Measurements from ENCODE around the gene VPS37B. TPM values are rescaled to one million over a fixed set of nuclear protein-coding genes. Genes with fewer than 3 reads are reported as not detected.

Gene VPS37B
- total RNA-seq, 1 experiment from 2014 or later: 24.0 TPM

DNA sequence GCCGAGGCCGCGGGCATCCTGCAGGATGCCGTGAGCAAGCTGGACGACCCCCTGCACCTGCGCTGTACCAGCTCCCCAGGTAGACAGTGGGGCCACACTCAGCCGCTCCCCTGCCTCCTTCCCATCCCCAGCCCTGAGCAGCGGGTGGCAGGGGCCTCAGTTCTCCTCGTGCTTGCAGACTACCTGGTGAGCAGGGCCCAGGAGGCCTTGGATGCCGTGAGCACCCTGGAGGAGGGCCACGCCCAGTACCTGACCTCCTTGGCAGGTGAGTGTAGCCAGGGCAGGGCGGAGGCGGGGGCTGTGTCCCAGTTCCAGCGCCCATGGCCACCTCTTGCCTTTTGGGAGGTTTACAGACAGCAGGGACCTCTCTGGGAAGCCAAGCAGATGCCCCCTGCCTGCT lies 37.8 kb downstream of the VPS37B start:
- Mint-ChIP-seq H3K9me3 (ENCODE audit: unreplicated experiment) (no peaks in the 10 kb centered on the region), H3K27ac (ENCODE audit: unreplicated experiment) (no peak overlapping the region), H3K4me1 (ENCODE audit: low read depth, unreplicated experiment) (no peaks in the 10 kb centered on the region), H3K27me3 (ENCODE audit: insufficient read depth, unreplicated experiment) (no peaks in the 10 kb centered on the region), H3K36me3 (ENCODE audit: insufficient read depth, unreplicated experiment) (peaks cover 15% of the 10 kb centered on the region), H3K4me3 (ENCODE audit: unreplicated experiment) (no peak overlapping the region)
- Histone ChIP-seq H3K9me3 (no peaks in the 10 kb centered on the region), H3K4me3 (ENCODE audit: low read depth, low read length) (no peak overlapping the region), H3K4me1 (peaks cover 7% of the 10 kb centered on the region; the same call in 1 of the 2 replicates), H3K27me3 (replicated peaks; ENCODE audit: control insufficient read depth, insufficient read depth, low read length) (no peaks in the 10 kb centered on the region), H3K36me3 (ENCODE audit: control insufficient read depth, insufficient read depth, low read length) (no peaks in the 10 kb centered on the region)
- CTCF ChIA-PET: no interaction called here
- no peak for DNase-seq
- POLR2A ChIA-PET: no interaction called here
- BruUV-seq (replicated peaks): no TSS peak
- intact Hi-C loops (cut with micrococcal nuclease; ENCODE audit: unreplicated experiment): no loop called here
- TF ChIP-seq, protein P1, sequence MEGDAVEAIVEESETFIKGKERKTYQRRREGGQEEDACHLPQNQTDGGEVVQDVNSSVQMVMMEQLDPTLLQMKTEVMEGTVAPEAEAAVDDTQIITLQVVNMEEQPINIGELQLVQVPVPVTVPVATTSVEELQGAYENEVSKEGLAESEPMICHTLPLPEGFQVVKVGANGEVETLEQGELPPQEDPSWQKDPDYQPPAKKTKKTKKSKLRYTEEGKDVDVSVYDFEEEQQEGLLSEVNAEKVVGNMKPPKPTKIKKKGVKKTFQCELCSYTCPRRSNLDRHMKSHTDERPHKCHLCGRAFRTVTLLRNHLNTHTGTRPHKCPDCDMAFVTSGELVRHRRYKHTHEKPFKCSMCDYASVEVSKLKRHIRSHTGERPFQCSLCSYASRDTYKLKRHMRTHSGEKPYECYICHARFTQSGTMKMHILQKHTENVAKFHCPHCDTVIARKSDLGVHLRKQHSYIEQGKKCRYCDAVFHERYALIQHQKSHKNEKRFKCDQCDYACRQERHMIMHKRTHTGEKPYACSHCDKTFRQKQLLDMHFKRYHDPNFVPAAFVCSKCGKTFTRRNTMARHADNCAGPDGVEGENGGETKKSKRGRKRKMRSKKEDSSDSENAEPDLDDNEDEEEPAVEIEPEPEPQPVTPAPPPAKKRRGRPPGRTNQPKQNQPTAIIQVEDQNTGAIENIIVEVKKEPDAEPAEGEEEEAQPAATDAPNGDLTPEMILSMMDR (IDR thresholded peaks at IDR 0.05; ENCODE audit: insufficient read depth in 1 of 2, low read depth in 1 of 2, low read length in 1 of 2, severe bottlenecking in 1 of 2, unreplicated experiment in 1 of 2): no peak

DNA sequence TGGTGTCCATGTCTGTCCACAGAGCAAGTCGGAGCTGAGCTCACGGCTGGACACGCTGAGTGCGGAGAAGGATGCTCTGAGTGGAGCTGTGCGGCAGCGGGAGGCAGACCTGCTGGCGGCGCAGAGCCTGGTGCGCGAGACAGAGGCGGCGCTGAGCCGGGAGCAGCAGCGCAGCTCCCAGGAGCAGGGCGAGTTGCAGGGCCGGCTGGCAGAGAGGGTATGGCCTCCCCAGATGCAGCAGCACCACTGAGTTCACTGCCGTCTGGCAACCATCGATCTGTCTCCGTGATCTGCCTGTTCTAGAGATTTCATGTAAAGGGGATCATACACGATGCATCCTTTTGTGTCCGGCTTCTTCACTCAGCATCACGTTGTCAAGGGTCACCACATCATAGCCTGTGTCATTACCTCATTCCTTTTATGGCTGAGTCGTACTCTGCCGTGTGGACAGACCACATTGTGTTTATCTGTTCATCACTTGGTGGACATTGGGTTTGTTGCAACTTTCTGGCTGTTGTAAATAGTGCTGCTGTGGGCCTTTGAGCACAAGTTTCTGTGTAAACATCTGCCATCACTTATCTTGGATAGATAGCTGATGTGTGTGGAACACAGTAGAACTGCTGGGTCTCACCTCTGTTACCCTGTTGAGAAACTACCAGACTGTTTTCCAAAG lies 38.8 kb downstream of the VPS37B start:
- no peaks in the 10 kb centered on the region for H3K27me3 Mint-ChIP-seq (ENCODE audit: insufficient read depth, unreplicated experiment)
- Histone ChIP-seq H3K9me3 (no peaks in the 10 kb centered on the region), H3K4me1 (peaks cover 6% of the 10 kb centered on the region; the same call in 1 of the 2 replicates), H3K4me3 (ENCODE audit: low read depth, low read length) (no peak overlapping the region), H3K27me3 (replicated peaks; ENCODE audit: control insufficient read depth, insufficient read depth, low read length) (no peaks in the 10 kb centered on the region), H3K36me3 (ENCODE audit: control insufficient read depth, insufficient read depth, low read length) (no peaks in the 10 kb centered on the region)
- intact Hi-C loops (cut with micrococcal nuclease; ENCODE audit: unreplicated experiment): no loop called here
- TF ChIP-seq, protein P1 (IDR thresholded peaks at IDR 0.05; ENCODE audit: insufficient read depth in 1 of 2, low read depth in 1 of 2, low read length in 1 of 2, severe bottlenecking in 1 of 2, unreplicated experiment in 1 of 2): no peak
- POLR2A ChIA-PET: interaction anchor here (0.6 kb wide), 1 partner anchor 118 kb away, joined by 3 read pairs; the partner anchor contains the start of gene OGFOD2
- H3K4me1 Mint-ChIP-seq (ENCODE audit: low read depth, unreplicated experiment): no peaks in the 10 kb centered on the region
- H3K4me3 Mint-ChIP-seq (ENCODE audit: unreplicated experiment): no peak overlapping the region
- no peaks in the 10 kb centered on the region for H3K9me3 Mint-ChIP-seq (ENCODE audit: unreplicated experiment)
- CTCF ChIA-PET: interaction anchor here (0.5 kb wide), 1 partner anchor 913 kb away, joined by 3 read pairs; no protein-coding TSS in a partner anchor
- no TSS peak for BruUV-seq (replicated peaks)
- no peak overlapping the region for H3K27ac Mint-ChIP-seq (ENCODE audit: unreplicated experiment)
- no peak for DNase-seq
- peaks cover 15% of the 10 kb centered on the region for H3K36me3 Mint-ChIP-seq (ENCODE audit: insufficient read depth, unreplicated experiment)

DNA sequence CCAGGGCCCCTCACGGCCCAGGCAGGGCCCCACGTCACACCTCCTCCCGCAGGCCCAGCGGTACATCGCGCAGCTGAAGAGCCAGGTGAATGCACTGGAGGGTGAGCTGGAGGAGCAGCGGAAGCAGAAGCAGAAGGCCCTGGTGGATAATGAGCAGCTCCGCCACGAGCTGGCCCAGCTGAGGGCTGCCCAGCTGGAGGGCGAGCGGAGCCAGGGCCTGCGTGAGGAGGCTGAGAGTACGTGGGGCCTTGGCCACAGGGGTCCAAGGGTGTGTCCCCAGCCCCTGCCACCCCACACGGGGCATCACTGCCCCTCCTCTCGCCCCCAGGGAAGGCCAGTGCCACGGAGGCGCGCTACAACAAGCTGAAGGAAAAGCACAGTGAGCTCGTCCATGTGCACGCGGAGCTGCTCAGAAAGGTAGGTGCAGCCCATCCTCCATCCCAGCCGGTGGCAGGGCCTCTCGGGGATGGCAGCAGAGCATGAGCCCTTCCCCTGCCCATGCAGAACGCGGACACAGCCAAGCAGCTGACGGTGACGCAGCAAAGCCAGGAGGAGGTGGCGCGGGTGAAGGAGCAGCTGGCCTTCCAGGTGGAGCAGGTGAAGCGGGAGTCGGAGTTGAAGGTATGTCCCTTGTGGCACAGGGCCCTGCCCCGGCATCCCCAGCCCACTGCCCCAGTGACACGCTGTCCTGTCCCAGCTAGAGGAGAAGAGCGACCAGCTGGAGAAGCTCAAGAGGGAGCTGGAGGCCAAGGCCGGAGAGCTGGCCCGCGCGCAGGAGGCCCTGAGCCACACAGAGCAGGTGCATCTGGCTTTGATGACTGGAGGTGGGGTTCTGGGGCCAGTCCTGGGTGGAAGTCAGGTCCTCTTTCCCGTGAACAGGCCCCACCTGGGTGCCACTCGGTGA lies 39.7 kb downstream of the VPS37B start:
- Histone ChIP-seq H3K36me3 (ENCODE audit: control insufficient read depth, insufficient read depth, low read length) (no peaks in the 10 kb centered on the region), H3K27me3 (replicated peaks; ENCODE audit: control insufficient read depth, insufficient read depth, low read length) (no peaks in the 10 kb centered on the region), H3K4me3 (ENCODE audit: low read depth, low read length) (no peak overlapping the region), H3K4me1 (peaks cover 6% of the 10 kb centered on the region; the same call in 1 of the 2 replicates), H3K9me3 (no peaks in the 10 kb centered on the region)
- Mint-ChIP-seq H3K27me3 (ENCODE audit: insufficient read depth, unreplicated experiment) (no peaks in the 10 kb centered on the region), H3K27ac (ENCODE audit: unreplicated experiment) (no peak overlapping the region), H3K4me1 (ENCODE audit: low read depth, unreplicated experiment) (no peaks in the 10 kb centered on the region), H3K36me3 (ENCODE audit: insufficient read depth, unreplicated experiment) (peaks cover 12% of the 10 kb centered on the region), H3K4me3 (ENCODE audit: unreplicated experiment) (no peak overlapping the region), H3K9me3 (ENCODE audit: unreplicated experiment) (no peaks in the 10 kb centered on the region)
- POLR2A ChIA-PET: no interaction called here
- TF ChIP-seq, protein P1 (IDR thresholded peaks at IDR 0.05; ENCODE audit: insufficient read depth in 1 of 2, low read depth in 1 of 2, low read length in 1 of 2, severe bottlenecking in 1 of 2, unreplicated experiment in 1 of 2): no peak
- intact Hi-C loops (cut with micrococcal nuclease; ENCODE audit: unreplicated experiment): no loop called here
- CTCF ChIA-PET: interaction anchor here (0.7 kb wide), 1 partner anchor 382 kb away, joined by 3 read pairs; no protein-coding TSS in a partner anchor
- no peak for DNase-seq
- BruUV-seq (replicated peaks): no TSS peak
